SK-N-SH (cell line): ENCODE results near the gene DBP. TPM values are rescaled to one million over a fixed set of nuclear protein-coding genes. Genes with fewer than 3 reads are reported as not detected.

Experiments used
- CTCF ChIA-PET: fragments of 300-600, 350-600 bp; formaldehyde crosslinking; extraction: SDS; loops from one replicate; lab custom pipeline; 2021; lab: Yijun Ruan, JAX
- POLR2A ChIA-PET: fragments of 350-600 bp; sonication (Branson Sonifier 250); formaldehyde crosslinking; extraction: SDS; loops from one replicate; lab custom pipeline; 2020; ENCODE audit warnings: antibody characterized with exemption, inconsistent platforms; lab: Yijun Ruan, JAX
- DNase-seq: peaks from one replicate; pipeline ENCODE4 v3.0.0; 2012
- H2AFZ ChIP-seq: fragments of 200-600 bp; sonication (generic); 2 replicates; pipeline ENCODE4 v1.8.1; 2016; ENCODE audit warnings: antibody characterized with exemption, mild to moderate bottlenecking, low read depth
- H3F3A ChIP-seq: fragments of 200-600 bp; sonication (generic); replicated peaks from 2 replicates; pipeline ENCODE3; 2016; ENCODE audit warnings: antibody characterized with exemption, mild to moderate bottlenecking; ENCODE audit not compliant: insufficient read depth
- H3K27ac ChIP-seq, 2 experiments: fragments of 200-500 bp in 1 of 2; fragments of 200-600 bp in 1 of 2; sonication (Bioruptor generic) in 1 of 2; sonication (generic), shearing (Covaris generic) in 1 of 2; 2 replicates each; pipeline versions ENCODE4 v1.5.1 to v1.6.1; 2014 to 2016; ENCODE audit warnings: low read depth in 2 of 2, inconsistent platforms in 1 of 2, low read length in 1 of 2, mild to moderate bottlenecking in 1 of 2, mixed read lengths in 1 of 2
- H3K27me3 ChIP-seq: fragments of 200-600 bp; sonication (generic), shearing (Covaris generic); 2 replicates; pipeline ENCODE4 v1.6.1; 2016; ENCODE audit warnings: mixed run types; ENCODE audit not compliant: insufficient read depth
- H3K36me3 ChIP-seq, 2 experiments: fragments of 200-500 bp in 1 of 2; fragments of 200-600 bp in 1 of 2; sonication (Bioruptor generic) in 1 of 2; sonication (generic) in 1 of 2; replicated peaks in 1 of 2; 2 replicates each; pipeline versions ENCODE3 to v1.5.1; 2014 to 2016; ENCODE audit warnings: low read length in 1 of 2, mild to moderate bottlenecking in 1 of 2; ENCODE audit not compliant: insufficient read depth in 2 of 2, control insufficient read depth in 1 of 2
- H3K4me1 ChIP-seq, 2 experiments: fragments of 200-500 bp in 1 of 2; fragments of 200-600 bp in 1 of 2; sonication (Bioruptor generic) in 1 of 2; sonication (generic), shearing (Covaris generic) in 1 of 2; 2 replicates each; pipeline versions ENCODE4 v1.5.1 to v1.6.1; 2014 to 2016; ENCODE audit warnings: low read depth in 1 of 2, low read length in 1 of 2, mixed run types in 1 of 2; ENCODE audit not compliant: insufficient read depth in 2 of 2, control insufficient read depth in 1 of 2
- H3K4me2 ChIP-seq: fragments of 200-600 bp; sonication (generic), shearing (Covaris generic); 2 replicates; pipeline ENCODE4 v1.6.1; 2017; ENCODE audit warnings: mixed run types
- H3K4me3 ChIP-seq, 2 experiments: fragments of 200-500 bp in 1 of 2; fragments of 200-600 bp in 1 of 2; sonication (Bioruptor generic) in 1 of 2; sonication (generic), shearing (Covaris generic) in 1 of 2; 2 replicates each; pipeline versions ENCODE4 v1.5.1 to v1.8.1; 2014 to 2016; ENCODE audit warnings: low read depth in 2 of 2, inconsistent platforms in 1 of 2, low read length in 1 of 2, mild to moderate bottlenecking in 1 of 2, mixed read lengths in 1 of 2, moderate library complexity in 1 of 2
- H3K79me2 ChIP-seq: fragments of 200-600 bp; sonication (generic); 2 replicates; pipeline ENCODE4 v1.8.1; 2017; ENCODE audit warnings: mild to moderate bottlenecking; ENCODE audit not compliant: insufficient read depth
- H3K9ac ChIP-seq: fragments of 200-600 bp; sonication (generic); 2 replicates; pipeline ENCODE4 v1.6.1; 2017; ENCODE audit warnings: mixed run types
- H3K9me2 ChIP-seq: fragments of 200-600 bp; sonication (generic); 2 replicates; pipeline ENCODE4 v1.6.1; 2017; ENCODE audit warnings: mixed run types
- H3K9me3 ChIP-seq: fragments of 200-600 bp; sonication (generic); 2 replicates; pipeline ENCODE4 v1.6.1; 2017; ENCODE audit warnings: mixed run types, mild to moderate bottlenecking, moderate library complexity
- H4K20me1 ChIP-seq: fragments of 200-600 bp; sonication (generic); 2 replicates; pipeline ENCODE4 v1.6.1; 2017; ENCODE audit warnings: mild to moderate bottlenecking, mixed run types; ENCODE audit not compliant: insufficient read depth
- CHD2 ChIP-seq: fragments of 150-350 bp; IDR thresholded peaks from 2 replicates; pipeline ENCODE4 v1.6.1; 2018; ENCODE audit warnings: low read length; ENCODE audit not compliant: partially characterized antibody
- EZH2phosphoT487 ChIP-seq: fragments of 200-600 bp; sonication (generic); IDR thresholded peaks from 2 replicates; pipeline ENCODE4 v1.6.1; 2017; ENCODE audit warnings: low read depth, mixed run types, mild to moderate bottlenecking, antibody characterized with exemption, moderate library complexity, borderline replicate concordance
- FOXJ3 ChIP-seq: sonication (generic); formaldehyde crosslinking; IDR thresholded peaks from 2 replicates; pipeline ENCODE4 v1.5.1; 2020; ENCODE audit warnings: mild to moderate bottlenecking, missing genetic modification reagents
- FOXM1 ChIP-seq: IDR thresholded peaks from 2 replicates; pipeline ENCODE4 v1.4.0; 2012; ENCODE audit warnings: low read depth, mild to moderate bottlenecking
- JUND ChIP-seq: IDR thresholded peaks from 2 replicates; pipeline ENCODE4 v1.4.0; 2012
- MXI1 ChIP-seq: IDR thresholded peaks from 2 replicates; pipeline ENCODE4 v1.6.1; 2012; ENCODE audit warnings: mild to moderate bottlenecking, low read depth, low read length, improper control_type of control experiment
- NRF1 ChIP-seq: IDR thresholded peaks from 2 replicates; pipeline ENCODE4 v1.6.1; 2012; ENCODE audit warnings: low read depth, mild to moderate bottlenecking, low read length
- PBX3 ChIP-seq: IDR thresholded peaks from 2 replicates; pipeline ENCODE4; 2012
- RAD21 ChIP-seq: IDR thresholded peaks from 2 replicates; pipeline ENCODE4 v1.6.1; 2012; ENCODE audit warnings: mild to moderate bottlenecking, low read length
- REST ChIP-seq: IDR thresholded peaks from 2 replicates; pipeline ENCODE4 v1.6.1; 2012; ENCODE audit warnings: mild to moderate bottlenecking, low read depth, low read length, moderate library complexity
- SIN3A ChIP-seq: IDR thresholded peaks from 2 replicates; pipeline ENCODE4 v1.6.1; 2012; ENCODE audit warnings: low read depth, mild to moderate bottlenecking, low read length, moderate library complexity, borderline replicate concordance
- SMC3 ChIP-seq: IDR thresholded peaks from 2 replicates; pipeline ENCODE4 v1.6.1; 2012; ENCODE audit warnings: low read depth, low read length, improper control_type of control experiment
- TCF12 ChIP-seq: IDR thresholded peaks from 2 replicates; pipeline ENCODE4 v1.4.0; 2012
- YY1 ChIP-seq: IDR thresholded peaks from 2 replicates; pipeline ENCODE4 v1.4.0; 2012; ENCODE audit warnings: low read depth, mild to moderate bottlenecking
- WGBS: methylation state at CpG from one replicate; pipeline ENCODE4 v1.1.6; 2017; ENCODE audit warnings: low lambda C conversion rate; 5-methylcytosine and 5-hydroxymethylcytosine counted together
- polyA plus RNA-seq, 3 experiments: library from polyadenylated mRNA; depleted of rRNA; stranded (reverse); fragments of >200 nt; gene quantifications; 2 replicates each; pipeline ENCODE4 v1.2.3, GENCODE V29; 2012

Gene DBP
- polyA plus RNA-seq, 1 of the 3 experiments (the other 2 are of a cell fraction): 12.6 TPM

- TF ChIP-seq FOXJ3 (CRISPR knock-in tag) (no peak), CHD2 (no peak), EZH2phosphoT487 (no peak), YY1 (no peak), SMC3 (no peak), RAD21 (no peak), PBX3 (no peak), FOXM1 (no peak), TCF12 (no peak), SIN3A (no peak)
- TF ChIP-seq, all 33 proteins: peak for 0
- Histone ChIP-seq H3K9me3 (no peaks in the 10 kb centered on the region), H3F3A (no peaks in the 10 kb centered on the region), H3K27ac (no peak overlapping the region), H4K20me1 (no peaks in the 10 kb centered on the region), H3K36me3 (no peaks in the 10 kb centered on the region), H3K9ac (no peak overlapping the region), H3K27me3 (no peaks in the 10 kb centered on the region), H3K9me2 (no peaks in the 10 kb centered on the region), H3K4me2 (no peak overlapping the region), H3K79me2 (no peaks in the 10 kb centered on the region), H2AFZ (no peak overlapping the region), H3K4me1 (peaks cover 0 to 10% of the 10 kb centered on the region in 2 experiments; a peak in 1 of 4 replicates), H3K4me3 (no peak overlapping the region)
- ChIA-PET POLR2A (interaction anchor here (1.1 kb wide), 1 partner anchor 27 kb away, joined by 3 read pairs; no protein-coding TSS in a partner anchor), CTCF (interaction anchor here (0.6 kb wide), 1 partner anchor 65 kb away, joined by 3 read pairs; no protein-coding TSS in a partner anchor)
- 82% methylated on average over 12 of the region's 12 CpGs for WGBS
- no peak for DNase-seq
Observed at GRCh38 chr19:48650974-48651682, 13.9 kb upstream of the DBP start.

- Histone ChIP-seq H3K9me2 (no peaks in the 10 kb centered on the region), H3K4me2 (no peak overlapping the region), H3K27ac (no peak overlapping the region), H2AFZ (no peak overlapping the region), H3K4me1 (peaks cover 4 to 6% of the 10 kb centered on the region in 2 experiments; a peak in 2 of 4 replicates), H3K9ac (no peak overlapping the region), H3K9me3 (no peaks in the 10 kb centered on the region), H3K4me3 (no peak overlapping the region), H3K27me3 (no peaks in the 10 kb centered on the region), H3F3A (peaks cover 6% of the 10 kb centered on the region), H4K20me1 (no peaks in the 10 kb centered on the region), H3K79me2 (no peaks in the 10 kb centered on the region), H3K36me3 (no peaks in the 10 kb centered on the region)
- TF ChIP-seq SIN3A: no peak
- TF ChIP-seq JUND: no peak
- TF ChIP-seq REST: no peak
- TF ChIP-seq NRF1: no peak
- no peak for TF ChIP-seq MXI1
- no peak for DNase-seq
- ChIA-PET CTCF (no interaction called here), POLR2A (no interaction called here)
- WGBS: 76% methylated on average over 2 of the region's 2 CpGs
Observed at GRCh38 chr19:48648134-48648533, 11.0 kb upstream of the DBP start.
